ENCODE measurements around the gene PRCD.
A peak's percentile ranks its signal among the peaks of the same experiment; 100 is the strongest.

PRCD gene, protein sequence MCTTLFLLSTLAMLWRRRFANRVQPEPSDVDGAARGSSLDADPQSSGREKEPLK

DNA sequence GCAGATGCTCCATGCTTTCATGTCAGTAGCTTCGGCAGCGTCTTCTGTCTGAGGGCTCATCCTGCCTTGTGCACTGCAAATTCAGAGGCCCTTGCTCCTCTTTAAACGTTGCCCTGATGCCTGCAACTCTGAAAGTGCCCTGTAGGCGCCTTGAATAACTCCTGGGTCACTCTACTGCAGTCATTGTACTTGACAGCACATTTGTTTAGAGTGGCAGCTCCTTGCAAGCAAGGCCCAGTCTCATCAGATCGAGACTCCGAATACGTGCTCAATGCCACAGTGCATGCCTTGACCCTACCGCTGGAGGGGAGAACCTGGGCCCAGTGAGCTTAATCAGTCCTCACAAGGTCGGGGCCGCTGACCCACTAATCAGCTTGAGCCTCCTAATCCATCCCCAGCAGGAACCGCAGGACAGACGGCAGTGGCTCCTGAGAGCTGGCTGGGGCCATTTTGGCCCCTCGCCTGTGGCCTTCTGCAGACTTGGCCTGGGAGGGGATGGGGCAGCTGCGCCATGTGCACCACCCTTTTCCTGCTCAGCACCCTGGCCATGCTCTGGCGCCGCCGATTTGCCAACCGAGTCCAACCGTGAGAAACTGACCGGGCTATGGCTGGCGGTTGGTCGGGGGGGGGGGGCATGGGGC lies at the start of gene PRCD:
PRCD (plus strand) TSS at position 414 of the 641 bp plus-strand sequence; CDS start at position 512, 98 bp downstream.
- DNase-seq (ENCODE audit: low read depth in 2 of 2) = no peak

DNA sequence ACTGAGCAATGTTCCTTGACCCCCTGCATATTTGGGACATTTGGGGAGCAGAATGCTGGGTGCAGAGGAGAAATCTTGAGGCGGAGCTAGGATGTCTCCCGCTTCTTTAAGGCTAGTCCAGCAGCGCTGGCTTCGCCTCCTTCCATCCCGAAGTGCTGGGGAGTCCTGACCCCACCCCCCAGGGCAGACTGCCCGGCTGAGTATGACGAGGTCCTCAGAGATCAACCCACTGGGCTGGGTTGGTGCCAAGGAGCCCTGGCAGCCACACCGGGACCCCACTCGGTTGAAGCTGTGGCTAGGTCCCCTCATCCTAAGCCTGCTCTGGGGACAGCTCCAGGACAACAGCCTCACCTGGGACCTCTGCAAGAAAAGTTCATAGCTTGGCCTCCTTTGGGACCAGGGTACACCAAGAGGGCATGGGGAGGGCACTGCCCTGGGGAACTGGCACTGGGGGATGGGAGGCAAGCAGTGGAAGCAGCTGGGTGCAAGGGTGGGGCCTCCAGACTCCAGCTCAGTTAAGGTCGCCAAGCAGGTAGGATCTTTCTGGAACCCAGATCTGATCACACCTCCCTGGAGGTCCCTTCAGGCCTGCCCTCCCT lies 49.6 kb upstream of the PRCD start:
- DNase-seq (ENCODE audit: low read depth in 2 of 2) = no peak

DNA sequence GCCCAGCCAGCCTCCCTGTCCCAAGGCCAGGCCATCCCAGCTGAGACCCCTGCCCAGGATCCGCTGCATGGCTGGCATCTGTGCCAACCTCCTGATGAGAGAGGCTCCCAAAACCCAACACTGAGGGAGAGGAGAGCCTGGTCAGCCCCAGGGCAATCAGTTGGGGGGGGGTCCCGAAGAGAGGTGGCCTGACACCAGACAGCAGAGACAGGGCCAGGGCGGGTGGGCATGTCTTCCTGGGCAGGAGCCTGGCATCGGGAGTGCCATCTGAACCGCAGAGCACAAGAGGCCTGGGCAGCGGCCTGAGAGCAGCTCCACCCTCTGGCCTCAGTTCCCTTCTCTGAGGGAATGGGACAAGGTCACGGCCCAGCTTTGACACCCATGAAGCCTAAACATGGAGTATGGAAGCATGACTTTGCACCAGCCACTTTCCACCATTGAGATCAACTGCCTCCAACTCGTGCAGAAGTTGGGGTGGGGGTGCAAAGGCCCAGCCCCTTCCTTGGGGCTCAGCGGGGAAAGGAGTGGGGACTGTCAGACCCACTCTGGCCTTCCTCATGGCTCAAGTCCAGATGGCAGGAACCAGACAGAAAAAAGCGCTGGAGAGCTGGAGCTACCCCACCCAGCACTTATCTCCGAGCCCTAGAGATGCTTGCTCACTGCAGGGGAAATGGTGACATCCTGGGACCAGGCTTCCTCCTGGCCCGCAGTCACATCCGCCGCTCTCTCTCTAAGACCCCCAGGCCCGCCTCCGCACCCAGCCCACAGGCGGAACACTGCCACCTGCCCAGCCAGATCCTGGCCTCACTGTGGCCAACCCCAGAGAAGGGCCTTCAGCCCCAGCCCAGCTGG lies 48.3 kb upstream of the PRCD start:
- DNase-seq (ENCODE audit: low read depth in 2 of 2) = no peak

DNA sequence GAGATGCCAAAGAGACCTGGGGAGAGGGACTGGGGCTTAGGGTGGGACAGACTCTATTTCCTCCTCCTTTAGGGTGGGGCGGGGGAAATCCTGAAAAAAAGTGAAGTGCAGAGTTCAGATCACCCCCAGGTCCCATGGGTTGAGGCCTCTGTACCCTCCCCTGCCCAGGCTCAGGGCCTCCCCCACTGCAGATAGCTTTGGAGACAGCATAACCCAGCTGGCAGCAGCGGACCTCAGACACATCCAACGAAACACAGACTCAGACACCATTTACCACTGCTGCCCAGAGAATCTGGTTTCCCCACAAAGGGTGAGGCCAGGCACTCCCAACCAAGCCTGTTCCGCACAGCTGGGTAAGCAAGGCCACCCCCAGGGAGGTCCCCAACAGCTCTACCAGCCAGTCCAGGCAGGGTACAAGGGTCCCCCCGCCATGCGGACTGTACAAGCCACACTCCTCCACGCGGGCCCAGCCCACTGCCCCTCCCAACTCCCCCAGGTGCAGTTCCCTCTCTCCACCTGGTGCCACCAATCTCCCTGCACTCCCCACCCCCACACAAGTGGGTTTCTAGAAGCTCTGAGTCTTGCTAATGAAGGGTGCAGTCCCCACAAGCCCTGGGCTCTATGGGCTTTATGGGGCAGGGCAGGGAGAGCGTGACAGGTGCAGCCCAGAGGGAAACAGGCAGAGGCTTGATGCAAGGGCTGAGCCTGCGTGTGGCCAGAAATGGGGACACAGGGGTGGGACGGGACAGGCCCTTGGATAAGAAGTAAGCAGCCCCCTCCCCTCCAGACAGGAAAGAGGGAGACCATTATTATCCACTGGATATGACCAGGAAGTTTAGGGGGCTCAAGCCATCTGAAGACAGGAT lies 47.5 kb upstream of the PRCD start:
- no peak for DNase-seq (ENCODE audit: low read depth in 2 of 2)

DNA sequence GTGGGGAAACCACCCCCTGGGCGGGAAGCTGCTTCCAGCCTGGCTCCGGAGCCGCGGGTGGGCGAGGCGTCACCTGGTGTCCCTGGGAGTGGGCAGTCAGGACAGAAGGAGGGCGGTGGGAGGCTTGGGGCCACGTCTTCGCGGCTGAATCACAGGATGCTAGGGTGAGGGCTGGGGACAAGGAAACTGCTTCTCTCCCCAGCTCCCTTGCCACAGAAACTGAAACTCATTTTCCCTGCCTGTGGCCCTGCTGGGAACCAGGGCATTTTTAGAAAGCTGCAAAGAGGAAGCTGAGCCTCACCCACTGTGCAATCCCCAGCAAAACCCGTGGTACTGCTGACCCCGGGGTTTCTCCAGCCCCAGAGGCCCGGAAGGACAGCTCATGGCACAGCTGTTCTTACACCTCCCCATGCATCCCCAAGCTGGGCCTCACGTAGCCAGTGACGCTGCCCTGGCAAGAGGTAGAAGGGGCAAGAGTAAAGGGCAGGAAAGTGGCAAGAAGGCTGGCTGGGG lies 46.8 kb upstream of the PRCD start:
- DNase-seq (ENCODE audit: low read depth in 2 of 2) = peak in 1 of 2 donors; percentile 36

DNA sequence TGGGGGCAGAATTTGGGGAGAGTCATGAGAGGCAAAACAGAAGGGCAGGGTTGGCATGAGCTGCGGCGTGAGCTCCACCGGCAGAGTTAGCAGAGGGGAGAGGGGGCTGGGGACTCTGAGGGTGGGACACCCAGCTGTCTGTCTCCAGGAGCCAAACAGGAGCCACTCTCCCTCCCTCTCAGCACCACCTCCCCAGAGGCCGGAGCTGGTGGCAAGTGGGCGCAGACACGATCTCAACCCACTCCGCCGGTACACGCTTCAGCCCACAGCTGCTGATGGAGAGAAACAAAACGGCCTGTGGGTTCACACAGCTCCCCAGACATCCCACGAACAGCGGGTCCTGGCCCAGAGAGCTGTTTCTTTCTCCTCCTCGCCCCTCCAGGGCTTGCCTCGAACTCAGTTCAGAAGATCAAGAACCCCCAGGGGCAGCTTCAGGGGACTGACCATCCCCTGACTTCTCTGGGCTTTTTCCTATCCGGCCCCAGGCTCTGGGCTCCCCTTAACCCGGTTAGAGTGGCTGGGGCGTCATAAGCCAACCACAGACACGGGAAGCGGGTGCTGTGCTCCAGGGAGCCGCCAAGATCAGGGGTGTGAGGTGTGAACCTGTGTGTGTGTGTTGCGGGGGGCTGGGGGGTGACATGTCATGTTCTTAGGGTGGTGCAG lies 46.2 kb upstream of the PRCD start:
- no peak for DNase-seq (ENCODE audit: low read depth in 2 of 2)

DNA sequence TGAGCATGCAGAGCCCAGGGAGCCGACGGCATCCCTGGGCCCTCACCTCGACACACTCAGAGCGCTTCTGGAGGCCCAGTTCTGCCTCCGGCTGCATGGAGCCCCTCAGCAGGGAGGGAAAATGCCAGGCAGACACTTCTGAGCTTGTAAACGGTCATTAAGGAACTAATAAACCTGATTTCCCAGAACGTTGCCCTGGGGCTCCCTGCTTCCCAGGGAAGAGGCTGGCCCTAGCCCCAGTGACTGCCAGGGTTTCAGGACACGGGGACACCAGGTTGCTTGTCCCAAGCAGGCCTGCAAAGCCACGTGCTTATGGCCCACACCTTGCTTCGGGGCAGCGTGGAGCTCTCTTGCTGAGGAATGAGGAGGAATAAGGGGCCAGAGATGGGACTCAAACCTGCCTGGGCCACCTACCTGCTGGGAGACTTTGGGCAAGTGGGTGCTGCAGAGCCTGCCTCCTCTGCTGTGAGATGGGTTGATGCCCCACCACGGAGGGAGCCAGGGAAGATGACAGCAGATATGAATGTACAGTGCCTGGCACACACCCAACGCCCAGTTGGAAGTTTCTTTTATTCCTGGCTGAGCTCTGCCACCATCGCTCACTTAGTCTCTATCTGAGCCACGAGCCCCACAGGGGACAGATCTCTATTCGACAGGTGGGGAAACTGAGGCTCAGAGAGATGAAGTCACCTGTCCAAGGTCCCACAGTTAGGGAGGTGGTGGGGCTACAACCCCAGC lies 44.0 kb upstream of the PRCD start:
- no peak for DNase-seq (ENCODE audit: low read depth in 2 of 2)

DNA sequence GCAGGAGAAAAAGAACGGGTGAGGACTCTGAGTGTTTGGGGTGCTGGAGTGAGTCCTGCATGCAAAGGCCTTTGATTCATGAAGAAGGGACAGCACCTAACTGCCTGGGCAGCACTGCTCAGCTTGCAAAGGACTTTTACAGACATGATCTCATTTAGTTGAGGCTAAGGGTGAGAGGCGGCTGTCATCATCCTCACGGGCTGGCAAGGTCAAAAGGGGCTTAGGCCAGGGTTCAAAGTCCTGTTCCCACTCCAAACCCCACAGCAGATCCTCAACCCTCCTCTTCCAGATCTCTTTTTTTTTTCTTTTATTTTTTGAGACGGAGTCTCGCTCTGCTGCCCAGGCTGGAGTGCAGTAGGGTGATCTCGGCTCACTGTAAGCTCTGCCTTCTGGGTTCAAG lies 43.4 kb upstream of the PRCD start:
- DNase-seq (ENCODE audit: low read depth in 2 of 2) = no peak

DNA sequence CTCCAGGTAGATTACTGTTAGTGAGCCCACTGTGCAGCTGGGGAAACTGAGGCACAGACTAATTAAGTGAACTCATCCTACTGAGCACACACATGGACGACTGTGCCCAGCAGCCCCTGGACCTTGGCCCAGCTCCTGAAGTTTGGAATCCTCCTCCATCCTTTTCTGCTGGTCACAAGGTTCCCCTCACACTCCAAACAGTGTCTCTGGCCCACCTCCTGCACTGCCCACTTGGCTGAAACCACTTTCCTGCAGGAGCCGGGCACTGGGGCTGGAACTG lies 42.2 kb upstream of the PRCD start:
- no peak for DNase-seq (ENCODE audit: low read depth in 2 of 2)

DNA sequence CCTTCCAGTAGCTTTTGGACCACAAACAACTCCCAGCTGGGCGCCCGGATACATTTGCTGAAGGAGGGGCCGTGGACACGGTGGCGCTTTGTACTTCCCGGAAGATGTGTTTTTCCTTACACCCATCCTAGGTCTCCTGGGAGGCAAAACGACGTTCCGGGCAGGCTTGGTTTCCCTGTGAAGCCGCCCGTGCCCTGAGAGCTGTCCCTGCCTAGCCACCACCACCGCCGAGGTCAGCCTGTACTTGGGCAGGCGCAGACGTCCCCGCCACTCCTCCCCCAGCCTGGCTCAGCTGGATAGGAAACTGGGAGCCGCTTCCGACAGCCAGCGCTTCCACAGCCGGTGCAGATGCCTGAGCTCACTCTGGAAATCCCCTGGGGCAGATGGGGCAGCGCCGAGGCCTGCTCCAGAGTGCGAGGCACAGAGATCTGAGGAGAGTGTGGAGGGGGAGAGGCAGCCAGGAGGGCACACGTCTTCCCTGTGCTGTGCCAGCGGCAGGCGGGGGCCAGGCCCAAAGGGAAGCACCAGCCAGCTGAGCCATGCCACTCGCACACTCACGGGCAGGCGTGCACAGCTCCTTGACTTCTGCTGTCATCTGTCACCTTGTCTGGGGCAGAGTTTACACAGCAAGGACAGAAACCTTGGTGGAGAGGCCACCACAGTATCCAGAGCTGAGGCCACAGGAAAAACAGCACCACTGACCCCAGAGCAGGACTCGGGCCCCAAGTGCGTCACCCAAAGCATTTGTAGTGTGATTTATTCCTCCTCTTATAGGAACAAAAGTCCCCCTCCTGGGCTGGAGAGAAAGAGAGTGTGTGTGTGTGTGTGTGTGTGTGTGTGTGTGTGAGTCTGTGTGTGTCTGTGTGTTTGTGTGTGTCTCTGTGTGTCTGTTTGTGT lies 41.6 kb upstream of the PRCD start:
- DNase-seq (ENCODE audit: low read depth in 2 of 2) = no peak

DNA sequence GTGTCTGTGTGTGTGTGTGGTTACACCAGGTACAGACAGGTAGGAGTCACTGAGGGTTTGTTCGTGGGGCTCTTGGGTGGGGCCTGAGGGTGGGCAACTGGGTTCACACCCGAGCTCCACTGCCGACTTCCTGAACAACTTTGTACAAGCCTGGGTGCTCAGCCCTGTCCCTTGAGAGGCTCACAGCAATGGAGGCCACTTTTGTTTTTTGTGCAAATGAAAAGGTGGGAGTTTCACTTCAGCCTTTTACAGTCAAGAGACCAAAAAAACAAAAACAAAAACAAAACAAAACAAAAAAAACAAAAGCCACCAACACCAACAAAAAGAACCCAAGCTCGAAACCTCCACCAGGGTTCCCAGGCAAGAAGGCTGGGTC lies 41.0 kb upstream of the PRCD start:
- DNase-seq (ENCODE audit: low read depth in 2 of 2) = no peak

DNA sequence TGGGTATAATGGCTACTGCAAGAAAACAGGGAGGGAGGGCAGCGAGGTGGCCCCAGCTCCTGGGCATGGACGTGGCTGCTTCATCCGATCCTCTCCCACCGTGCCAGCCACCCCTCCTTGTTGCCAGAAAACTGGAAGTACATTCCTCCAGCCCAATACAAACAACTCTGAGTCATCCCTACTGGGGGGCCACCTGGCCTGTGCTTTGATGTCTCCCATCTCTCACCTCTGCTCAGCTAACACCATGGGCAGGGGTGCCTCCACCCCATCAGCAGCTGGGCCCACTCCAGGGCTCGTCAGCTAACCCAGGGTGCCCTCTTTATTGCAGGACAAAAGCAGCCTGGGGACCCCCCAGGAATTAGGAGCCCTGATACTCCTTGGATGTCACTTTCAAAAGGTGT lies 40.6 kb upstream of the PRCD start:
- DNase-seq (ENCODE audit: low read depth in 2 of 2) = no peak

DNA sequence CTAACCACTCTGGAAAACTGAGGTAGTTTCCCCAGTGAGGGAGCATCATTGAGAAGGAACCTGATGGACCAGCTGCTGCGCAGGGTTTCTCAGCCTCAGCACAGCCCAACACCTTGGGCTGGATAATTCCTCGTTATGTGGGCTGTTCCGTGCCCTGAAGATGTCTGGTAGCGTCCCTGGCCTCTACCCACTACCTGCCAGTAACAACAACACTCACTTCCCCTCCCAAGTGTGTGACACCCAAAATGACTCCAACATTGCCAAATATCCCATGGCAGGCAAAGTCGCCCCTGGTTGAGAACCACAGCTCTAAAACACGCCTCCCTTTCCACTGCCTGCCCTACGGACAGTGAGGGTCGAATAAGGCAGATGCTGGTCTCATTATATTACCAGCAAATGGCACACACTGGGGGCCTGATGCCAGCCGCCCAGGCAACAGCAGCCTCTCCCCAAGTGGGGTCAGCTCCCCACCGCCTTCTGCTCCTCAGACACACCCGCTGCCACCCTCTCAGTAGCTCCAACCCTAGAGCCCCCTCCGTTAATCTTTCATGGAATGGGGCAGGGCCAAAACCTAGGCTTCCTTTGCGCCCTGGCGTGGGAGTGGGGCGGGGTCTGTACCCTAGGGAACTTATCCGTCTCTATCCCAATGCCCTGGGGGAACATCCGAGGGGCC lies 39.6 kb upstream of the PRCD start:
- DNase-seq (ENCODE audit: low read depth in 2 of 2) = no peak

DNA sequence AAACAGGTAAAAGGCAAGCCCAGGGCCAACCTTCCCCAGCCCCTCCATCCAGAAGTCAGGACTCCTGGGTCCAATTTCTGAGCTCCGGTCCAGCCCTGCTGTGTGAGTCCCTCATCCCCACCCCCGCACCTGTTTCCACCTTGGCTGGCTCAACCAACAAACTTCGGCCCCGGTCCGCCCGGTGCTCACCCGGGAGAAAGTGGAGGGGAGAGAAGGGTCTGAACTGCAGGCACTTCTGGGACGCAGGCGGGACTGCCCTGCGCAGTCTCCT lies 39.2 kb upstream of the PRCD start:
- DNase-seq (ENCODE audit: low read depth in 2 of 2) = no peak

DNA sequence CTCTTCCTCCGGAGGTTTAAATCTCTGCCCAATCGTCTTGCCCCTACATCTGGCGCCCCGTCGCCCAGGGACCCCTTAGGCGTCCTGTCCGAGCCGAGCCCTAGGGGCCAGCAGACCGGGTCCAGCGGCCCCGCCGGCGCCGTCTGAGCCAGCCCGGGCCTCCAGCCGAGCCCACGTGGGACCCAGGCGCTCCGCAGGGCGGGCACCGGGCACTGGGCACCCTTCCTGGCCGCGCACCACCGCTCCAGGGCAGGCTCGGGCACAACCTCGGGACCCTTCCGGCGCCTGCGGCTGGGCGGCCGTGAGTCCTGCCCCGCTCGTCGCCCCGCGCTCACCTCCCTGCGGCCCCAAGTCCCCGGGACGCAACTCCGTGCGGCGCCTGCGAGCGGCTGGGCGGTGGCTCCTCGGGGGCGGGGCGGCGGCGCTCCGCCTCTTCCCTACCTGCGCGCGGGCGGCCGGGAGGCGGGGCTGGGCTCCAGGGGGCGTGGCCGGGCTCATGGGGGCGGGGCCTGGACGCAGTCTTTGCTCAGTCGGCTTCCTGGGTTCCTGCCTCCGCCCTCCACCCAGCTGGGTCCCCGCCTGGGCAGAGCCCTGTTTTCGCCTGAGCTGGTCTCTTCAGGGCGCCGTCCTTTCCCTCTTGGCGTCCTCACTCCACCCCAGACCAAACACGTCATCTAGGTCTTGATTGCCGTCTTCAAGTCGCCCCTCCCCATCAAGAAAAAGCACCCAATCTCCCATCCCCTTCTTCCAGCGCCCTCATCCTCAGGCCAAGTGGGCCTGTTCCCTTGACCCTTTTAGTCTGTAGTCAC lies 38.6 kb upstream of the PRCD start, which contains the start of gene RHBDF2:
RHBDF2 (minus strand) TSS at position 406 of the 809 bp plus-strand sequence. CDS start 19,899 bp downstream, outside the sequence.
- peak; percentile 91 to 97 for DNase-seq (ENCODE audit: low read depth in 2 of 2)

DNA sequence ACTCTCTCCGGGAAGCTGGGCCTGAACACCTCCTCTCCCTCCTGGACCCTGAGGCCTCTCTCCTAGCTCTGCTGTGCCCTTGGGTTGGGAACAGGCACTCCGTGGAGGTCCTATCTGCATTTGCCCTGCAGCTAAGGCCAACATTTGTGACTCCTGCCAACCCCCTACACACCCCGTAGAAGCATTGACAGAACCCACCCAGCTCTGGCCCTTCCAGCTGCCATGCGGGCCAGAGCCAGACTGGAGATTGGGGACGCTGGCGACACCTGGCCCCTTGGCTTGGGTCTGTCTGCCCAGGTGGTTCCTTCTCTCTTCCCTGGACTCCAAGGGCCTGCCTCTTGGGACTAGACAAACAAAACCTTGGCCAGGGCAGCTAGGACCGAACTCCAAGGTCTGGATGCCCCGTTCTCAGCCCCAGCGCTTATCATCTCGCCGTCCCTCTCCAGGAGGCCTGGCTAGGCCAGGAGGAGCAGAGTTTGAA lies 38.0 kb upstream of the PRCD start:
- DNase-seq (ENCODE audit: low read depth in 2 of 2) = no peak

DNA sequence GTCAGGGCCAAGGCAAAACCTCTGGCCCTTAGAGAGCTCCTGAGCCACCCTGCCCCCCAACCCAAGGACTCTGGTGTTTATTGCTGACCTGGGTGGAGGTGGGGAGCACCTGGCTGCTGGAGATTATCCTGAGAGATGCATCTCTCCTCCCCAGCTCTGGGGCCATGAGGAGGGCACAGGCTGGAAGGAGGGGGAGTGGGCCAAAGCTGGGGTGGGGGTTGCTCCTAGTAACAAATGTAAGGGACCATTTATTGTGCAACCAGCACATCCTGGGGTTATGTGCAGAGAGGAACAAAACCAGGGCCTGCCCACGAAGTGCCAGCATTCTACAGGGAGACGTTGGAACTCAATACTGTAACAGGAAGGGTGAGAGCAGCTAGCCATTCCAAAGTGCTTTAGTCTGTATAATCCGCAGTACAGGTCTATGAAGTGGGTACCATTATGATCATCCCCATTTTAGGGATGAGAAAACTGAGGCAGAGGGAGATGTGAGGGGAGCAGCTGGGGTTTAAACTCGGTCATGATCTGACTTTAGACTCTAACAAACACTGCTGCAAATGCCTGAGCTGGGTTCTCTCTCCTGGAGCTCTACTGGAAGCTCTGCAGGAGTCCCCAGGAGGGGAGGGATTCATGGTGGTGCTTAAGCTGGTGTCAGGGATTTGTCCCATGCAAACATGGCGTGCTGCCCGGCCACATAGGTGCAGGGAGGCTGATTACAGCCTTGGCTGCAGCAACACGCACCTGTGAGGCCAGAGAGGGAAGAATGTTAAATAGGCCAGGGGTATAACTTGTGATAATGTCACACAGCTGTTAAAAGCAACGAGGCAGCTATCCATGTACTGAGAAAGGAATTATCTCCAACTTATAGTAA lies 37.3 kb upstream of the PRCD start:
- DNase-seq (ENCODE audit: low read depth in 2 of 2) = no peak

Data from stimulated activated CD4-positive, alpha-beta T cell treated with anti-CD3 and anti-CD28 coated beads, Interleukin-4, amount 100 ng/mL, for 48 hours (primary cell).